GM12891 (cell line): ENCODE results near the gene MFSD12.

Source experiments
- DNase-seq: peaks from one replicate; pipeline ENCODE4 v3.0.0; 2011; ENCODE audit warnings: low spot score; ENCODE audit not compliant: insufficient read length
- FAIRE-seq: peaks from 2 replicates; lab custom pipeline; 2011; peaks lifted over from hg19 to GRCh38; lab: Jason Lieb, UNC
- PAX5 ChIP-seq: IDR thresholded peaks from 2 replicates; pipeline ENCODE4 v1.6.1; 2011; ENCODE audit warnings: low read length, moderate library complexity, mild to moderate bottlenecking; ENCODE audit not compliant: insufficient read depth, severe bottlenecking
- POLR2A ChIP-seq: IDR thresholded peaks from 2 replicates; pipeline ENCODE4 v1.6.1; 2011; ENCODE audit warnings: low read depth, low read length, control low read depth
- POLR2AphosphoS5 ChIP-seq: IDR thresholded peaks from 2 replicates; pipeline ENCODE4 v1.6.1; 2011; ENCODE audit warnings: low read depth, low read length, control low read depth
- POU2F2 ChIP-seq: IDR thresholded peaks from 2 replicates; pipeline ENCODE4 v1.6.1; 2011; ENCODE audit warnings: low read depth, mild to moderate bottlenecking, control low read depth, low read length, moderate library complexity
- SPI1 ChIP-seq: IDR thresholded peaks from 2 replicates; pipeline ENCODE4 v1.6.1; 2011; ENCODE audit warnings: low read depth, low read length, control low read depth
- TAF1 ChIP-seq: IDR thresholded peaks from 2 replicates; pipeline ENCODE4 v1.6.1; 2011; ENCODE audit warnings: low read depth, low read length, control low read depth

The MFSD12 gene

GRCh38 chr19:3516675-3517207 is 40.6 kb downstream of the MFSD12 start:
- peak; percentile 77 for FAIRE-seq
- no peak for DNase-seq
- TF ChIP-seq TAF1: no peak
- TF ChIP-seq POU2F2: no peak
- no peak for TF ChIP-seq PAX5
- no peak for TF ChIP-seq POLR2A
- no peak for TF ChIP-seq SPI1
- TF ChIP-seq POLR2AphosphoS5: no peak

DNA sequence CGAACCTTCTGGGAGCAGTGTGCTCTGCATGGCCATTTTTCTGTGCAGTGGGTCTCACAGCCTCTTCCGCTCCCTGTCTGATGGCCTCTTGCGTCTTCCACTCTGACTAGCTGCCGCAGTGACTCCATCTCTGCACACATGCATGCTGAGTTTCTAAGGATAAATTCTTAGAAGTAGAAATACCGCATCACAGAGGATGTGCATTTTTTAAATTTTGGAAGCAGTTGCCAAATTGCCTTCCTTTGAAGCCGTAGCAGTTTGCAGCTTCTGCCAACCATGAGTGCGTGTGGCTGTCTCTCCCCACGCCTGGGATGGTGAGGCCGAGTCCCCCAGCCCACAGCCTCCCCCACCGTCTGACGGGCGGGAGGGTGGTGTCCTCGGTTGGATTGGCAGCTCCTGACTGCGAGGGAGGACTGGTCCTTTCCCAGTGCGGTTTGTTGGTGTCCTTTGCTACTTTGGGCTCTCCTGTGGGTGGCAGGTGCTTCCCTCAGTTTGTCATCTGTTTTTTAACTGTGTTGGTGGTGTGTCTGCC is 41.4 kb downstream of the MFSD12 start:
- DNase-seq (no peak), FAIRE-seq (no peak)
- TF ChIP-seq POLR2A: no peak
- TF ChIP-seq TAF1: no peak
- no peak for TF ChIP-seq POLR2AphosphoS5
- TF ChIP-seq SPI1: no peak
- no peak for TF ChIP-seq PAX5

GRCh38 chr19:3514930-3515329 is 42.5 kb downstream of the MFSD12 start:
- FAIRE-seq (no peak), DNase-seq (no peak)
- no peak for TF ChIP-seq POLR2A
- TF ChIP-seq SPI1: no peak
- TF ChIP-seq POLR2AphosphoS5: no peak

DNA sequence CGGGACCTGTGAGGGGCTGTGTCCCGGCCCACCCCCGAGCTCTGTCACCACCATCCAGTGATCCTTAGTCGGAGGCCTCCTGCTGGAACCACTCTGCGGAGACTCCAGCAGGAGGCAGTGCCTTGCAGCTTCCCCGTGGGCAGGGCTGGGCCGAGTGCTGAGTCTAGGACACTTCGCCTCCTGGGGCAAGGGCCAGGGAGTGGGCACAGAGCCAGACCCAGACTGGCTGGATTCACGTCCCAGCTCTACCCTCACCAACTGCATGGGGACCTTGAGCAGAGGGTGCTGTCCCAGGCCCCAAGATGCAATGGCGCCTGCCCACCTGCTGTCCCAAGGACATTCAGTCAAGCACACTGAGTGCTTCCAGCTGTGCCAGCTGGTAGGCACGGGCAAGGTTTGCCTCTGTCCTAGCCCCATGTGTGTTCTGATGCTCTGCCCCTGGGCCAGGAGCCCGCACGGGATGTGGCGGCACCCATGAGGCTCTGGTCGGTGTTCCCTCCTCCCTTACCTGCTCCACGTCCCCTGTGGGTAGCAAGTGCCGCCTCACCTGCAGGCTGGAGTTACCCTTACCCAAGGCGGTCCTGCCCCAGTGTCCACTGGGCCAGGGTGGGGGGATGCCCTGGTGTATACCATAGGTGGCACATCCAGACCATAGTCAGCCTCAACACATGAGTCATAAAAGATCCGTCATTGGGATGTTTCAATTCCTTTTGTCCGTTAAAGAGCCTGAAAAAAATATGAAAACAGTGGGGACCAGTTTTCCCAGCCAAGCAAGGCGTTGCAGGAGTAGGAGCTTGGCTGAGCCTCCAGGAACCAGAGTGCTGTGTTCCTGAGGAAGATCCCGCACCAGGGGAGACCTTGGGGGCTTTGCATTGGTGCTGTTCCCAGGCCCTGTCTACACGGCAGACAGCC is 43.9 kb downstream of the MFSD12 start:
- FAIRE-seq (no peak), DNase-seq (no peak)
- TF ChIP-seq TAF1: no peak
- TF ChIP-seq PAX5: no peak
- TF ChIP-seq SPI1: no peak
- no peak for TF ChIP-seq POLR2A
- no peak for TF ChIP-seq POLR2AphosphoS5
- TF ChIP-seq POU2F2: no peak

- no peak for FAIRE-seq
- no peak for TF ChIP-seq SPI1
- TF ChIP-seq POLR2AphosphoS5: no peak
- no peak for TF ChIP-seq POLR2A
- TF ChIP-seq PAX5: no peak
- TF ChIP-seq POU2F2: no peak
- TF ChIP-seq TAF1: no peak
Measured at GRCh38 chr19:3512562-3513228, 44.7 kb downstream of the MFSD12 start.

DNA sequence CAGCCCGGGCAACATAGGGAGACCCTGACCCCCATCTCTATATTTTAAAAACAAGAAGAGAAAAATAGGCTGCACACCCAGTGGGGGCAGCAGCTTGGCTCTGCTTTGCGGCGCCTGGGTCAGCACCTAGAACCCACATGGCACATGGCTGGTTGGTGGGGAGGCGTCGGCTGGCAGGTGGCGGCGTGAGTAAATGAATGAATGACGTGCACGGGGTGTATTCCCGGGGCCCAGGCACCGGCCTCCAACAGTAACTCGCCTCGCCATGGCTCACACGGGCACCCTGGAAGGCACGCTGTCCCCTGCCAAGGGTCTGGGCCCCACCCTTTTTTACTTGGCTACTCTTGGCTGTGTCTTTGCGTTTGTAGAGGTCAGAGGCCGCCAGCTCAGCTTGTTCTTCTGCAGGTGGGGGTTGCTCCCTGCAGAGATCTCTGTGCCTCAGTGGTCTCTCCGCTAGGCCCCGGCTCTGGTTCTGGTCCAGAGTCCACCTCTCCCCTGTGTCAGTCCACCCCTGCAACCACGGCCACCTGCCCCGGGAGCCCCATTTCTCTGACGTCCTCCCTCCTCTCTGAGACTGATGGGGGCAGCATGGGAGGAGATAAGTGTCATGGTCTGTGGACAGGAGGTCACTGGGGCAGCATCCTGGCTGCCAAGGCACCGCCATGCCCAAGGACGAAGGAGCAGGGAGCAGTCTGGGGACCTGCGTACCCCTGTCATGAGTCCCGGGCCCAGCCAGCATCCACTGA is 45.7 kb downstream of the MFSD12 start:
- TF ChIP-seq SPI1: no peak
- TF ChIP-seq POLR2A: no peak
- no peak for TF ChIP-seq POLR2AphosphoS5
- no peak for TF ChIP-seq TAF1
- no peak for TF ChIP-seq PAX5
- no peak for TF ChIP-seq POU2F2
- DNase-seq: no peak
- no peak for FAIRE-seq

More at GRCh38 chr19:3512562-3513228, 44.7 kb downstream of the MFSD12 start:
- DNase-seq: no peak

- FAIRE-seq: no peak
- TF ChIP-seq POLR2AphosphoS5 (no peak), SPI1 (no peak), POLR2A (no peak), TAF1 (no peak), PAX5 (no peak)
Measured at GRCh38 chr19:3510727-3511126, 46.7 kb downstream of the MFSD12 start.

GRCh38 chr19:3509566-3509989 is 47.8 kb downstream of the MFSD12 start:
- no peak for FAIRE-seq

More at GRCh38 chr19:3510727-3511126, 46.7 kb downstream of the MFSD12 start:
- DNase-seq: no peak

More at GRCh38 chr19:3509566-3509989, 47.8 kb downstream of the MFSD12 start:
- DNase-seq: no peak
- TF ChIP-seq SPI1 (no peak), POU2F2 (no peak), POLR2AphosphoS5 (no peak), POLR2A (no peak), PAX5 (no peak), TAF1 (no peak)
